ENCODE results near the gene HOXA1.
A peak's percentile ranks its signal among the peaks of the same experiment; 100 is the strongest.

HOXA1 gene

DNA sequence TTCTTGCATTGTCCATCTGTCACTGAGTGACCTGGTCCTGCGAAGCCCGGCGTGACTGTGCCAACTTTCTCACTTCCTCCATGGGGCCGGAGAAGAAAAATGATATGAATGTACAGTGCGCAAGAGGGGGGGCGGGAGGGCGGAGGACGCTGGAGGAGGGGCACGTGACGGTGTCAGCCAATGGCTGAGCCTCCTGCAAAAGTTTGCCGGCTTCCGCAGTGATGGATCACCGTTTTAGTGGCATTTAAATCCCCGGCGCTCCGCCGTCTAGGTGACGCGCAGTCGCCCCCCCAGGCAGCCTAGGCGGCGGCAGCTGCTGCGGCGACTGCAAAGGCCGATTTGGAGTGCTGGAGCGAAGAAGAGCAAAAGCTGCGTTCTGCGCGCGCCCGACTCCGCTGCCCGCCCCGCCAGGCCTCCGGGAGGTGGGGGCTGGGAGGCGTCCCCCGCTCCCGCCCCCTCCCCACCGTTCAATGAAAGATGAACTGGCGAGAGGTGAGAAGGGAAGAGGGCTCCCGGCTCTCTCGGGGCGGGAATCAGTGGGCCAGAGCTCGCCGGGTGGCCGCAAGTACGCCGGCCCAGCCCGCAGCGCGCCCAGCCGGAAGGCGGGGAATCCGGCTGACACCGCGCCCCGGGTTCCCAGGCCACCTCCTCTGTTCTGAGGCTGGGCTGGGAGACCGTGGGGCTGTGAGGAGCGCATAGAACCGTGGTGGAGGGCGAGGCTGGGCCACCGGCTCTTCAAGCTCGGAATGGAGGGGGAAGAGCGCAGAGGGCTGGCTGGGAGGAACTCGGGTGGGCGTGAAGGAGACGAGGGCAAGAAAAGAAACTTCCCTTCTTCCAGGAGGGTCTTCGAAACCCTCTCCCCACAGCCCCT is at the start of gene HOXA1:
TSS of gene HOXA1 (minus strand) at position 104 of the 871 bp plus-strand sequence. CDS start at position 16, 88 bp downstream.
- in situ Hi-C loops (cut with HindIII; ENCODE audit: low pct_ligation_motif_present, low sequenced_read_pairs), result no loop called here
- TF ChIP-seq, protein P1, sequence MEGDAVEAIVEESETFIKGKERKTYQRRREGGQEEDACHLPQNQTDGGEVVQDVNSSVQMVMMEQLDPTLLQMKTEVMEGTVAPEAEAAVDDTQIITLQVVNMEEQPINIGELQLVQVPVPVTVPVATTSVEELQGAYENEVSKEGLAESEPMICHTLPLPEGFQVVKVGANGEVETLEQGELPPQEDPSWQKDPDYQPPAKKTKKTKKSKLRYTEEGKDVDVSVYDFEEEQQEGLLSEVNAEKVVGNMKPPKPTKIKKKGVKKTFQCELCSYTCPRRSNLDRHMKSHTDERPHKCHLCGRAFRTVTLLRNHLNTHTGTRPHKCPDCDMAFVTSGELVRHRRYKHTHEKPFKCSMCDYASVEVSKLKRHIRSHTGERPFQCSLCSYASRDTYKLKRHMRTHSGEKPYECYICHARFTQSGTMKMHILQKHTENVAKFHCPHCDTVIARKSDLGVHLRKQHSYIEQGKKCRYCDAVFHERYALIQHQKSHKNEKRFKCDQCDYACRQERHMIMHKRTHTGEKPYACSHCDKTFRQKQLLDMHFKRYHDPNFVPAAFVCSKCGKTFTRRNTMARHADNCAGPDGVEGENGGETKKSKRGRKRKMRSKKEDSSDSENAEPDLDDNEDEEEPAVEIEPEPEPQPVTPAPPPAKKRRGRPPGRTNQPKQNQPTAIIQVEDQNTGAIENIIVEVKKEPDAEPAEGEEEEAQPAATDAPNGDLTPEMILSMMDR (IDR thresholded peaks at IDR 0.05; ENCODE audit: low read depth, low read length, missing control alignments), result no peak
- Histone ChIP-seq H3K27ac (no peak within 1 kb of the TSS), H3K27me3 (replicated peaks) (peaks cover 96% of the 10 kb centered on the region), H3K36me3 (replicated peaks) (no peaks in the 10 kb centered on the region), H3K4me3 (ENCODE audit: low read depth, low read length) (peak within 1 kb of the TSS; percentile 68)
- DNase-seq, result no peak

DNA sequence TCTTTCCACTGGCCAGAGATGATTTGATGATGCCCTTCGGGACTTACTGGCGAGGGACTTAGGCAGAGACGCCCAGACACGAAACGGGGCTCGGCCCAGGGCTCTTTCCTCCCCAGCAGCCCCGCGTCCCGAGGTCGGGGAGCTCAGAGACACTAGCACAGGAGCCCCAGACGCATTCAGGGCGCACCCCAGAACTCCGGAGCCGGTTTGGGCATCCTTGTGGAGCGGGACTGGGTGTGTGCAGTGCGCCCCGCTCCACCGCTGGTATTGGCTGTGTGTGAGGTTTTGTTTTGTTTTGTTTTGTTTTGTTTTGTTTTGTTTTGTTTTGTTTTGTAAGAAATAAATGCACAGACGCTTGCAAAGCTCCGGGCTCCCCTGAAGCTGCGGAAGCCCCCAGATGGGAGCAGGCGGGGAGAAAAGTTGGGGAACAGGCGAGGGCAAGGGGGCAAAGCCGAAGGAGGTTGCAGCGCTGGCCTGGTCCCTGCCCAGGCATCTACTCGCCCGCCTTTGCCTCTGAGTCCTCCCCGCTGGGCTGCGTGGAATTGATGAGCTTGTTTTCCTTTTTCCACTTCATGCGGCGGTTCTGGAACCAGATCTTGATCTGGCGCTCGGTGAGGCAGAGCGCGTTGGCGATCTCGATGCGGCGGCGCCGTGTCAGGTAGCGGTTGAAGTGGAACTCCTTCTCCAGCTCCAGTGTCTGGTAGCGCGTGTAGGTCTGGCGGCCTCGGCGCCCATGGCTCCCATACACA is 49.5 kb upstream of the HOXA1 start:
- no peak for DNase-seq
- H3K27me3 ChIP-seq (replicated peaks), result peaks cover 94% of the 10 kb centered on the region

DNA sequence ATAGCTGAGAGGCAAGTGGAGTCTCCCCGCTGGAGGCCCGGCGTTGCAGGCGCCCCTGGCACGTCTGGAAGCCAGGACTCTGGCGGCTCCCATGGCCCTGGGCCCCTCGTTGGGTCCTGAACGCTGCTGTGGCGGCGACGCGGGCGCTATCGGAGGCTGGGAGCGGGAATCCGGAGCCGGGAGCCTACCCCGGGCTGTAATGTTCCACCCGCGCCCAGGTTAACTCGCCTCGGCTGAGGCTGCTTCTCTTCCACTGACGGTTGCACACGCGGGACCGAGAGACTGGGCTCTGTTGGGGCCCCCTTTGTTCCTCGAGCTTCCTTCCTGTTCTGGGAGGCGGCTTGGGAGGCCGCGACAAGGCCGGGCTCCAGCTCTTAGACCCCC is 49.0 kb upstream of the HOXA1 start:
- TF ChIP-seq, protein P1 (IDR thresholded peaks at IDR 0.05; ENCODE audit: low read depth, low read length, missing control alignments), result no peak
- Histone ChIP-seq H3K36me3 (replicated peaks) (no peaks in the 10 kb centered on the region), H3K27me3 (replicated peaks) (peaks cover 96% of the 10 kb centered on the region), H3K4me3 (ENCODE audit: low read depth, low read length) (no peak overlapping the region), H3K27ac (no peak overlapping the region)
- no peak for DNase-seq
- in situ Hi-C loops (cut with HindIII; ENCODE audit: low pct_ligation_motif_present, low sequenced_read_pairs), result no loop called here

More for the DNA sequence above, 49.5 kb upstream of the HOXA1 start:
- no peaks in the 10 kb centered on the region for H3K36me3 ChIP-seq (replicated peaks)
- TF ChIP-seq, protein P1 (IDR thresholded peaks at IDR 0.05; ENCODE audit: low read depth, low read length, missing control alignments), result no peak
- in situ Hi-C loops (cut with HindIII; ENCODE audit: low pct_ligation_motif_present, low sequenced_read_pairs), result no loop called here
- no peak overlapping the region for H3K4me3 ChIP-seq (ENCODE audit: low read depth, low read length)
- H3K27ac ChIP-seq, result no peak overlapping the region

DNA sequence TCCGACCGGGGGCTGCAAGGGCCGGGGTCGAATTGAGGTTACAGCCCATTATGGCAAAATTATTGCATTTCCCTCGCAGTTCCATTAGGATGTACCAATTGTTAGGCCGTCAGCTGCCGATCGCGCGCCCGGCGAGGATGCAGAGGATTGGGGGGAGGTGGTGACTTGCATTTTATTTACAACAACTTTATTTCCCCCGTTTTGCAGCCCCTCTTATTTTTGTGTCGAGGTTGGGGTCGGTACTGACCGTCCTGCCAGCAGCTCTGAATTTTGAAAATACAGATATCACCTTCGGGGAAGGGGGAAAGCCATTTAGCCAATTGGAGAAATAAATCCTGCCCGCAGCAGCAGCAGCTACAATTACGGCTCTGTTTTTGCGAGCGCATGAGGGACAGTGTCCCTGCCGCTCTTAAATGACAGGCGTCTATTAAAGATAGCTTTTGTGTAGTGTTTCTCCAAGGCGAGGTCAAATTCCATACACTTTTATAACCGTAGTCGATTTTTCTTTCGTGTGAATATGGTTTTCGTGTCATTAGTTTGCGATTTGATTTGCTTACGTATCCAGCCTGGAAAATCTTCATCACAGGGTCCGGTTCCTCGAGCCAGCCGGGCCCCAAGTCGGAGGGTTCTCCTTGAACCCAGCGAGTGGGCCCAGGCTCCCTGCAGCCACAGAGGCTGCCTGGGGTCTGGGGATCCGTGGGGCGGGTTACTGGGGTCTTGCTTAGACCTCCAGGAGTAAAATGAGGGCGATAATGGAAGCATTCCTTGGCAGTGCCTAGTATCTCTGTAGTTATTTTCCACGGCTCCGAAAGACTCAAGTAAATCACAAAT is 48.4 kb upstream of the HOXA1 start:
- Histone ChIP-seq H3K4me3 (ENCODE audit: low read depth, low read length) (no peak overlapping the region), H3K27ac (no peak overlapping the region), H3K36me3 (replicated peaks) (no peaks in the 10 kb centered on the region), H3K27me3 (replicated peaks) (peaks cover 96% of the 10 kb centered on the region)
- TF ChIP-seq, protein P1 (IDR thresholded peaks at IDR 0.05; ENCODE audit: low read depth, low read length, missing control alignments), result no peak
- no peak for DNase-seq
- in situ Hi-C loops (cut with HindIII; ENCODE audit: low pct_ligation_motif_present, low sequenced_read_pairs), result no loop called here

DNA sequence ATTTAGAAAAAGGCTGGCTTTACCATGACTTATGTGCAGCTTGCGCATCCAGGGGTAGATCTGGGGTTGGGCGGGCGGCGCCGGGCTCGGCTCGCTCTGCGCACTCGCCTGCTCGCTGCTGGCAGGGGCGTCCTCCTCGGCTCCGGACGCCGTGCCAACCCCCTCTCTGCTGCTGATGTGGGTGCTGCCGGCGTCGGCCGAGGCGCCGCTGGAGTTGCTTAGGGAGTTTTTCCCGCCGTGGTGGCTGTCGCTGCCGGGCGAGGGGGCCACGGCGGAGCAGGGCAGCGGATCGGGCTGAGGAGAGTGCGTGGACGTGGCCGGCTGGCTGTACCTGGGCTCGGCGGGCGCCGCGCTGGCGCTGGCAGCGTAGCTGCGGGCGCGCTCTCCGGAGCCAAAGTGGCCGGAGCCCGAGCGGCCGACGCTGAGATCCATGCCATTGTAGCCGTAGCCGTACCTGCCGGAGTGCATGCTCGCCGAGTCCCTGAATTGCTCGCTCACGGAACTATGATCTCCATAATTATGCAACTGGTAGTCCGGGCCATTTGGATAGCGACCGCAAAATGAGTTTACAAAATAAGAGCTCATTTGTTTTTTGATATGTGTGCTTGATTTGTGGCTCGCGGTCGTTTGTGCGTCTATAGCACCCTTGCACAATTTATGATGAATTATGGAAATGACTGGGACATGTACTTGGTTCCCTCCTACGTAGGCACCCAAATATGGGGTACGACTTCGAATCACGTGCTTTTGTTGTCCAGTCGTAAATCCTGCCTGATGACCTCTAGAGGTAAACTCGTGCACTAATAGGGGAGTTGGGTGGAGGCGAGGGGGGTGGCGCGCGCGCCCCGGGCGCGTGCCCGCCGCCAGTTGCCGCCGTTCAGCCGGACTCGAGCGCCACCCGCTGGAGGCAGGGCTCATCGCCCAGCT is 47.5 kb upstream of the HOXA1 start, which contains the start of gene HOXA5:
TSS of gene HOXA5 (minus strand) at position 659 of the 927 bp plus-strand sequence. CDS start at position 585, 74 bp downstream.
- DNase-seq, result no peak
- H3K27me3 ChIP-seq (replicated peaks), result peaks cover 96% of the 10 kb centered on the region
- TF ChIP-seq, protein P1 (IDR thresholded peaks at IDR 0.05; ENCODE audit: low read depth, low read length, missing control alignments), result peak; percentile 47
- H3K4me3 ChIP-seq (ENCODE audit: low read depth, low read length), result peak within 1 kb of the TSS; percentile 40
- no peak within 1 kb of the TSS for H3K27ac ChIP-seq
- no peaks in the 10 kb centered on the region for H3K36me3 ChIP-seq (replicated peaks)
- in situ Hi-C loops (cut with HindIII; ENCODE audit: low pct_ligation_motif_present, low sequenced_read_pairs), result no loop called here
